Stimulated activated CD8-positive, alpha-beta memory T cell treated with anti-CD3 and anti-CD28 coated beads, Interleukin-15, amount 100 ng/mL, for 48 hours (primary cell): ENCODE results near the gene PRKAG3.
"Not testable (repeated sequence)": the region's sequence is repeated elsewhere in the genome, so short reads cannot be mapped to it uniquely, and the experiment has no call there.

Source experiments
- DNase-seq, 2 donors: peaks; one replicate each; pipeline ENCODE4 v3.0.0-alpha.2; 2020; ENCODE audit warnings: low read depth in 2 of 2

Gene PRKAG3

GRCh38 chr2:218781691-218782527 lies 49.7 kb downstream of the PRKAG3 start, which contains the start of gene CYP27A1:
Gene CYP27A1 (plus strand): TSS chr2:218782147. CDS start chr2:218782183, 36 bp downstream.
- no peak for DNase-seq

DNA sequence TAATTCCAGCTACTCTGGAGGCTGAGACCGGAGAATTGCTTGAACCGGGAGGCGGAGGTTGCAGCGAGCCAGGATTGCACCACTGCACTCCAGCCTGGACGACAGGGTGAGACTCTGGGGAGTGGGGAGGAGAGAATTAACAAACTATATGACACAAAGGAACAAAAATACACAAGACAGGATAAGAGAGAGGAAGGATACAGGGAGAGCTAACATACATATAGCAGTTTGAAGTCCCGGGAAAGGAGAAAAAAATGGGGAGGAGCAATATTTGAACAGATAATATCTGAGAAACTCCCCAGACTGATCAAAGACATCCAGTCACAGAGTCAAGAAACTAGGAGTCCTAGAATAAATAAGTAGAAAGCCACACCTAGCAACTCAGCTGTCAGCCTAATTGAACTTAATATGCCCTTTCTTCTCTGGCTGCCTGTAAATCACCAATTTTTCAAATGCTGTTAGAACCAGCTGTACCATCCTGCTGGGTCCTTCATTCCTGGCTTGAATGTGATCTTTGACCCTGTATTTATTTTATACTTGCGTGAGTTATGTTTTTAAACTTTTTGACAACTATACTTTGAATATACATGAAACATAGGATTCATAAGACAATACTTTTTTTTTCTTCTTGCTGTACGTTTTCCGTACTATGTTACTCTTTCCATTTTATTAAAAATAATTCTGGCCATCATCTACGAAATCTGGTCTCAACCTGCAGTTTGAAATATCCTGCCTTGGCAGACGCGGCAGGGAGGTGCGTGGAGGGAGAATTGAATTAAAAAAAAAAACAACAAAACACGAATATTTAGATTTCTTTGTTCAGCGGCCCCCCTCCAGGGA lies 50.5 kb downstream of the PRKAG3 start:
- DNase-seq: no peak

- no peak for DNase-seq
Measured at GRCh38 chr2:218780046-218780445, 51.6 kb downstream of the PRKAG3 start.

- DNase-seq: no peak
Measured at GRCh38 chr2:218777276-218777990, 54.2 kb downstream of the PRKAG3 start.

DNA sequence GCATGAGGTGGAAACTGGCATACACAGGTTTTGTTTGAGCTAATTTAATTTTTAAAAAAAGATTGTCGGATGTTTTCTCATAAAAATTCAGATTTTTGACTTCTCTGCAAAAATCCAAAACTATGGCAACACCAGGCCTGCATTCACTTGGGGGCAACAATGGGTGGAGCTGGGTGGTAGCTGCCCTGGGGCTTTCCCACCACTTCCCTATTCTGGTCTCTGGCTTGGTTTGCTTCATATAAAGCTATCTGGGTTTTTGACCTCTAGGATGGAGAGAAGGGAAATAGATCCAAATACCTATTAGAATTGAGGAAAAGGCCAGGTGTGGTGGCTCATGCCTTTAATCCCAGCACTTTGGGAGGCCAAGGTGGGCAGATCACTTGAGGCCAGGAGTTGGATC lies 55.1 kb downstream of the PRKAG3 start:
- no peak for DNase-seq

GRCh38 chr2:218773881-218774280 lies 57.7 kb downstream of the PRKAG3 start:
- no peak for DNase-seq

- not testable (repeated sequence) for DNase-seq
Measured at GRCh38 chr2:218772759-218773158, 58.8 kb downstream of the PRKAG3 start.
